GM13977 (cell line): ENCODE measurements around the gene ANAPC15.

Experiments used
- DNase-seq: peaks from one replicate; pipeline ENCODE4 v3.0.0; 2012; ENCODE audit warnings: low spot score
- CTCF ChIP-seq: IDR thresholded peaks from 2 replicates; pipeline ENCODE4 v1.5.1; 2012; ENCODE audit warnings: mild to moderate bottlenecking, control low read depth; ENCODE audit not compliant: insufficient read depth; ENCODE audit errors: extremely low read depth, missing control alignments
- in situ Hi-C: fragments of 300-500 bp; cut with MboI; formaldehyde crosslinking; loops from one replicate; pipeline ENCODE4 v1.12.0; 2022; ENCODE audit warnings: low sequenced_read_pairs, low pct_unique_long_range_greater_than_20kb, mixed read lengths, inconsistent platforms; ENCODE audit not compliant: unreplicated experiment

The ANAPC15 gene

GRCh38 chr11:72061739-72062396, 50.6 kb downstream of the ANAPC15 start:
- in situ Hi-C loops = no loop called here
- DNase-seq = no peak
- TF ChIP-seq CTCF = no peak
